Gastrocnemius medialis (tissue), 4 donors: Measurements from ENCODE around the gene ADRA2C. TPM values are rescaled to one million over a fixed set of nuclear protein-coding genes. Genes with fewer than 3 reads are reported as not detected.

ENCODE experiments used
- ATAC-seq, 2 donors: fragments of 150-250 bp; one replicate each; pipeline ENCODE4 v1.9.1; 2016
- DNase-seq, 2 donors: peaks; one replicate each; pipeline ENCODE4 v3.0.0-alpha.2; 2019
- H3K27ac ChIP-seq, 4 donors: fragments of 200-600 bp; sonication (generic); 1 replicate in 1 of 4; 2 replicates in 3 of 4; pipeline ENCODE4 v1.5.1; 2016 to 2018; ENCODE audit warnings: mild to moderate bottlenecking in 2 of 4, moderate library complexity in 1 of 4
- H3K27me3 ChIP-seq, 3 donors: fragments of 200-600 bp; sonication (generic) in 2 of 3; 1 replicate in 1 of 3; 2 replicates in 2 of 3; pipeline versions ENCODE4 v1.5.1 to v1.6.0; 2016 to 2019; ENCODE audit warnings: mild to moderate bottlenecking in 1 of 3, moderate library complexity in 1 of 3
- H3K36me3 ChIP-seq, 2 donors: fragments of 200-600 bp; sonication (generic) in 1 of 2; one replicate each; pipeline ENCODE4 v1.5.1; 2017 to 2018
- H3K4me1 ChIP-seq, 2 donors: fragments of 200-600 bp; sonication (generic) in 1 of 2; one replicate each; pipeline ENCODE4 v1.5.1; 2016 to 2017; ENCODE audit warnings: mild to moderate bottlenecking in 2 of 2
- H3K4me3 ChIP-seq, 4 donors: fragments of 200-600 bp; sonication (generic) in 3 of 4; 1 replicate in 1 of 4; 2 replicates in 3 of 4; pipeline ENCODE4 v1.5.1; 2016 to 2019; ENCODE audit warnings: mild to moderate bottlenecking in 2 of 4
- H3K9me3 ChIP-seq, 3 donors: fragments of 200-600 bp; sonication (generic) in 2 of 3; 1 replicate in 1 of 3; 2 replicates in 2 of 3; pipeline ENCODE4 v1.5.1; 2016 to 2019
- POLR2A ChIP-seq, 2 donors: fragments of 450-650 bp; IDR thresholded peaks; one replicate each; pipeline ENCODE4 v1.6.1; 2017; ENCODE audit warnings: antibody characterized with exemption in 2 of 2, mild to moderate bottlenecking in 2 of 2, moderate library complexity in 2 of 2
- in situ Hi-C, 4 donors: fragments of 200-750 bp; cut with MboI; loops; one replicate each; pipeline versions ENCODE4 v1.15.0 to v1.8.0; 2017; ENCODE audit warnings: low sequenced_read_pairs in 4 of 4
- intact Hi-C: fragments of 100-400 bp; cut with DNase I; formaldehyde crosslinking; loops from one replicate; pipeline ENCODE4 v1.15.1; 2023; ENCODE audit warnings: low total_unique reads
- total RNA-seq, 4 donors: library from RNA; depleted of rRNA; stranded (reverse); fragments of >200 nt; gene quantifications; one replicate each; pipeline versions ENCODE4 v1.1.0 to v1.2.3, GENCODE V29; 2016
- TF ChIP-seq, protein P1 (sequence below), 5 experiments: fragments of 450-650 bp in 3 of 5; fragments of 200-600 bp in 2 of 5; sonication (generic) in 2 of 5; IDR thresholded peaks in 4 of 5; conservative IDR thresholded peaks in 1 of 5; 1 replicate in 4 of 5; 2 replicates in 1 of 5; pipeline ENCODE4 v1.5.1; 2016 to 2019; ENCODE audit warnings: antibody characterized with exemption in 5 of 5, mild to moderate bottlenecking in 3 of 5, moderate library complexity in 3 of 5

Gene ADRA2C
- total RNA-seq, 4 donors from 2014 or later: 2.5 to 7.9 (median 4.8) TPM

DNA sequence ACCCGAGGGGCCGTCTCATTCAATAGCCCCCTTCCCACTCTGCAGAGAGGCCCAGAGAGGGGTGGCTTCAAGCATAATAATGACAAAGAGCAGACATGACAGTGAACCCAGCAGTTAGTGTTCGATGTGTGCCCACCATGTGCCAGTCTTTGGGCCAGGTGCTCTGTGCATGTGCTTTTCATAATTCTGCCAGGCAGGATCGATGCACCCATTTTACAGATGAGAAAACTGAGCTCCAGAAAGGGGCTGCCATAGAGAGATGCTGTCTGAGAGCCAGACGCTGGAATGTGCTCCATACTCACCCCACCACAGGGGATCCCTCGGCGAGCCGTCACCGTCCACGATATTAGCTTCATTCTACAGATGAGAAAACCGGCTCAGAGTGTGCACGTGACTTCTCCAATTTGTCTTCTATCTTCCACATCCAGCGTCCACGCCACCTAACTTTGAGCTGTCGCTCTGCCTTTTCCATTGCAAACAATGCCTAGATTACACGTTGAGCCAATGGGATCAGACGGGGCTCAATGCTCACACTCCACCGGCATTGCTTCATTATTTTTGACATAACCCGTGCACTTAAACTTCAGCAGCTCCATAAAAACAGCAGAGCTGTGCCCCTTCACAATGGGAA lies 8.2 kb downstream of the ADRA2C start:
- Histone ChIP-seq H3K9me3 (no peaks in the 10 kb centered on the region), H3K27me3 (peaks cover 42 to 53% (median 43%) of the 10 kb centered on the region in 3 donors), H3K4me3 (no peak overlapping the region), H3K36me3 (no peaks in the 10 kb centered on the region), H3K4me1 (no peaks in the 10 kb centered on the region), H3K27ac (no peak overlapping the region)
- no peak for ATAC-seq
- TF ChIP-seq, protein P1, sequence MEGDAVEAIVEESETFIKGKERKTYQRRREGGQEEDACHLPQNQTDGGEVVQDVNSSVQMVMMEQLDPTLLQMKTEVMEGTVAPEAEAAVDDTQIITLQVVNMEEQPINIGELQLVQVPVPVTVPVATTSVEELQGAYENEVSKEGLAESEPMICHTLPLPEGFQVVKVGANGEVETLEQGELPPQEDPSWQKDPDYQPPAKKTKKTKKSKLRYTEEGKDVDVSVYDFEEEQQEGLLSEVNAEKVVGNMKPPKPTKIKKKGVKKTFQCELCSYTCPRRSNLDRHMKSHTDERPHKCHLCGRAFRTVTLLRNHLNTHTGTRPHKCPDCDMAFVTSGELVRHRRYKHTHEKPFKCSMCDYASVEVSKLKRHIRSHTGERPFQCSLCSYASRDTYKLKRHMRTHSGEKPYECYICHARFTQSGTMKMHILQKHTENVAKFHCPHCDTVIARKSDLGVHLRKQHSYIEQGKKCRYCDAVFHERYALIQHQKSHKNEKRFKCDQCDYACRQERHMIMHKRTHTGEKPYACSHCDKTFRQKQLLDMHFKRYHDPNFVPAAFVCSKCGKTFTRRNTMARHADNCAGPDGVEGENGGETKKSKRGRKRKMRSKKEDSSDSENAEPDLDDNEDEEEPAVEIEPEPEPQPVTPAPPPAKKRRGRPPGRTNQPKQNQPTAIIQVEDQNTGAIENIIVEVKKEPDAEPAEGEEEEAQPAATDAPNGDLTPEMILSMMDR (IDR thresholded peaks at IDR 0.05 in 4 of 5, conservative IDR thresholded peaks at IDR 0.05 in 1 of 5): no peak
- no peak for TF ChIP-seq POLR2A (IDR thresholded peaks at IDR 0.05)
- intact Hi-C loops: no loop called here
- no peak for DNase-seq
- in situ Hi-C loops: no loop called here

DNA sequence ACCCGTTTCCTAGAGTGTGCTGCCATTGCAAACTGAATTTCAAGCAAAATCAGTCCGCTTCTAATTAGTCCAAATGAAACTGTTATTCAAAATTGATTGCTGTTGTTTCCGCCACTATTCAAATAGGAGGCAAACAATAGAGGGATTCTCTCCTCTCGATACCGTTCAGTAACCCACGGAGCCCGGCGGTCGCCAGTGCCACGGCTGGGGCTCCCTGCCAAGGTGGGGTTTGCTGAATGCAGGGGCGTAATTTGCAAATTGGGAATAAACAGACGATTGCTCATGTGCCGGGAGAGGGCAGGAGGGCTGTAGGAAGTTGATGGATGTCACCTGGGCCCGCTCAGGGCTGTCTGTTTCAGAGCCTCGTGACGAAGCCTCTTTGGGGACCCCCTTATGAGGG lies 8.8 kb downstream of the ADRA2C start:
- no peak overlapping the region for H3K27ac ChIP-seq
- no peak overlapping the region for H3K4me3 ChIP-seq
- H3K9me3 ChIP-seq: no peaks in the 10 kb centered on the region
- no peaks in the 10 kb centered on the region for H3K4me1 ChIP-seq
- no peaks in the 10 kb centered on the region for H3K36me3 ChIP-seq
- H3K27me3 ChIP-seq: peaks cover 39 to 47% (median 42%) of the 10 kb centered on the region in 3 donors
- in situ Hi-C loops (no loop called here), intact Hi-C loops (no loop called here)
- TF ChIP-seq, protein P1 (IDR thresholded peaks at IDR 0.05 in 4 of 5, conservative IDR thresholded peaks at IDR 0.05 in 1 of 5): no peak
- no peak for TF ChIP-seq POLR2A (IDR thresholded peaks at IDR 0.05)
- DNase-seq: no peak
- ATAC-seq: no peak

DNA sequence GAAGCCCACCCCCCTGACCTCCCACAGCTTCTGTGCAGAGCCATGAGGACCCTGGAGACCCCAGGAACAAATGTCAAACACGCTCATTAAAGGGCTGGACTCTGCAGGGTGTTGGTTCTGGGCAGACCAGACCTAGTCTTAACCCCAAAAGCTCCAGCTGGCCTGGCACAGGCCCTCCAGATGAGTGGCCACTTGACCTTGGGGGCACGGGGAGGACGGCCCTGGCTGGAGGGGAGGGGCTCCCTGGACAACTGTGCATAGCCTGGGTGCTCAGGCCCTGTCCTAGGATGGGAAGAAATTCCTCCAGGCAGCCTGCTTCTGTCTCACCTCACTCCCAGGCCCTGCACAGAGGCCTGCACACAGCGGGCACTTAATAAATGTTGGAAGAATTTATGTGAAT lies 9.4 kb downstream of the ADRA2C start:
- Histone ChIP-seq H3K27ac (no peak overlapping the region), H3K4me1 (no peaks in the 10 kb centered on the region), H3K27me3 (peaks cover 39 to 41% (median 40%) of the 10 kb centered on the region in 3 donors), H3K9me3 (no peaks in the 10 kb centered on the region), H3K4me3 (no peak overlapping the region), H3K36me3 (no peaks in the 10 kb centered on the region)
- DNase-seq (no peak), ATAC-seq (no peak)
- intact Hi-C loops: no loop called here
- in situ Hi-C loops: no loop called here
- no peak for TF ChIP-seq POLR2A (IDR thresholded peaks at IDR 0.05)
- TF ChIP-seq, protein P1 (IDR thresholded peaks at IDR 0.05 in 4 of 5, conservative IDR thresholded peaks at IDR 0.05 in 1 of 5): no peak

DNA sequence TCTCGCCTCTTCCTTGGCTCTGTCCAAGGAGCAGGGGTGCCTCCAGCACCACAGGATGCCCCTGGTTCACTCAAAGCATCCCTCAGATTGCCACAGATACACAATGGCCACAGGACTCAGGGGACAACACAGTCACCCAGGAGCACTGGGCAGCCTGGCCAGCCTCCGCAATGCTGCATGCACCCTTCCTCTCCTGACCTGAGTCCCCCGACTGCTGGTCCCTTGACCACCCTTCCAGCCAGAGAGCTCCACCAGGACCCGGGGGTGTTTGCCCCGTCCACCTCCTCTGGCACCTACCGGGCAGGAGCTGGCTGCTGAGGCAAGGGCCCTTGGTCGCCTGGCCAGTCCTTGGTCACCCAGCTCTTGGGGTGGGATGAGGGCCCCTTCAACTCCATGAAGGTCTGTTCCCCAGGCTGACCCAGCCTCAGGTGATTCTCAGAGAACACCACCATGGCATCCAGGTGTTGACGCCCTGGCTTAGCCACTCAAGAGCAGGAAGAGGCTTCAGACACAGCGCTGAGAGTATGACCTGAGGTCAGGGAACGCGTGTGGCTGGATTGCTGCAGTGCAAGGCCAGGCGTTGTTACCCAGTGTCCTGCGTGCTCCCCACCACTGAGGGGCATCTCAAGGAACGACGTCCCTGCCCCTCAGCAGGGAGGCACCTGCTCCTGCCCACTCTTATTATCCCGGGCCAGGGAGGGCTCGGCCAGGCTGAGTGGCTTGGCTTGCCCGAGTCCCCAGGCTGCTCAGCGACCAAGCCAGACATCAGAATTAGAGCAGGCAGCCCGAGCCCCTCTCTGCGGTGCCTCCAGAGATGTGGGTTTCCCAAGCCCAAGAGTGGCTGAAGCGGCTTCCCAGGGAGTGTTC lies 10.2 kb downstream of the ADRA2C start:
- Histone ChIP-seq H3K4me1 (no peaks in the 10 kb centered on the region), H3K9me3 (no peaks in the 10 kb centered on the region), H3K36me3 (no peaks in the 10 kb centered on the region), H3K27me3 (peaks cover 33 to 38% (median 34%) of the 10 kb centered on the region in 3 donors), H3K27ac (no peak overlapping the region), H3K4me3 (no peak overlapping the region)
- DNase-seq: no peak
- ATAC-seq: no peak
- in situ Hi-C loops: no loop called here
- intact Hi-C loops: no loop called here
- no peak for TF ChIP-seq POLR2A (IDR thresholded peaks at IDR 0.05)
- TF ChIP-seq, protein P1 (IDR thresholded peaks at IDR 0.05 in 4 of 5, conservative IDR thresholded peaks at IDR 0.05 in 1 of 5): no peak
